Measurements from ENCODE around the gene DCLK1.

DNA sequence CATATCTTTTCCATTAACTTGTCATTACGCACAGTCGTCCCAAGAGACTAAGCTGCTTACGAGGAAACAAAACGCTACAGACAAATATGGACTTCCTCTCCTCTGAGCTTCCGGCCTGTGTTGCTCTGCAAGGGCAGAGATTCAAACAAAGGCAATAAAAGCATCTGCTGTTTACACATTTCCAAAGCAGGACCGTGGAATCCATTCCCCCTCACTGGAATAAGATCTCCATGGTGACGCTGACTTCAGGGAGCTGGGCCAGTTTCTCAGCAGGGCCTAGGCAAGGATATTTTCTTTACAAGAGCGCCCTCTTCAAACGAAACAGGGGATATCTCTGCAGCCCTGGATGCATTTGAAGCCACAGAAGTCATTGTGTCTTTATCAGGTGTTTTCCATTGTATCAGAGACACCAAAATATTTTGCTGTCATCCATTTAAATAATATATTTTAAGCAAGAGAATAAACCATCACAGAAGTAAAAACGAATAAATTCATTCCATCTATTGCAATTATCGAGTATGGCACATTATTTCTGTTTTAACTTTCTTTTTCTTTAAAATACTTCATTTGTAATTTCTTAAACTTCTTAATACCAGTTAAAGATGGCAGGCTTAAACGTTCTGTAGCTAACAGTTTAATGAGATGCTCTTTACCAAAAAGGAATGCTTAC, 177.5 kb downstream of the DCLK1 start:
- TF ChIP-seq POLR2A (IDR thresholded peaks at IDR 0.05; ENCODE audit: low read length): no peak
- TF ChIP-seq GATA1 (IDR thresholded peaks at IDR 0.05; ENCODE audit: low read depth, low read length): no peak

Measured in erythroblast (primary cell).